NCI-H1930 (cell line): ENCODE results near the gene BLM.
"Not testable (repeated sequence)": the region's sequence is repeated elsewhere in the genome, so short reads cannot be mapped to it uniquely, and the experiment has no call there.

Source experiments
- DNase-seq, 2 experiments: peaks; one replicate each; lab custom pipeline; 2025; lab: John Stamatoyannopoulos, UW

Gene BLM

GRCh38 chr15:90822204-90822955 lies 105.2 kb downstream of the BLM start:
- DNase-seq = no peak

GRCh38 chr15:90823455-90823974 lies 106.4 kb downstream of the BLM start:
- DNase-seq = no peak

GRCh38 chr15:90825115-90825899 lies 108.2 kb downstream of the BLM start:
- not testable (repeated sequence) for DNase-seq

- not testable (repeated sequence) for DNase-seq
Observed at GRCh38 chr15:90826206-90826885, 109.2 kb downstream of the BLM start.

- no peak for DNase-seq
Observed at GRCh38 chr15:90826886-90827435, 109.8 kb downstream of the BLM start.

- no peak for DNase-seq
Observed at GRCh38 chr15:90828111-90828510, 111.0 kb downstream of the BLM start.

- no peak for DNase-seq
Observed at GRCh38 chr15:90829126-90829525, 112.0 kb downstream of the BLM start.

GRCh38 chr15:90829942-90830440 lies 112.8 kb downstream of the BLM start:
- no peak for DNase-seq

- DNase-seq = no peak
Observed at GRCh38 chr15:90834626-90835025, 117.5 kb downstream of the BLM start.

GRCh38 chr15:90836296-90836871 lies 119.2 kb downstream of the BLM start:
- DNase-seq = no peak

GRCh38 chr15:90837094-90837493 lies 119.9 kb downstream of the BLM start:
- DNase-seq = no peak

GRCh38 chr15:90838139-90838538 lies 121.0 kb downstream of the BLM start:
- DNase-seq = no peak

- no peak for DNase-seq
Observed at GRCh38 chr15:90838544-90838943, 121.4 kb downstream of the BLM start.

GRCh38 chr15:90839187-90840071 lies 122.3 kb downstream of the BLM start:
- no peak for DNase-seq

- no peak for DNase-seq
Observed at GRCh38 chr15:90840157-90840855, 123.2 kb downstream of the BLM start.

- no peak for DNase-seq
Observed at GRCh38 chr15:90840954-90841353, 123.8 kb downstream of the BLM start.

- no peak for DNase-seq
Observed at GRCh38 chr15:90844696-90845095, 127.5 kb downstream of the BLM start.

- no peak for DNase-seq
Observed at GRCh38 chr15:90845201-90845949, 128.2 kb downstream of the BLM start.

- not testable (repeated sequence) for DNase-seq
Observed at GRCh38 chr15:90849424-90849823, 132.3 kb downstream of the BLM start.
